ENCODE data around the gene SLC17A3.

GRCh38 chr6:25922301-25922700 lies 48.3 kb upstream of the SLC17A3 start:
- TF ChIP-seq, protein P1, sequence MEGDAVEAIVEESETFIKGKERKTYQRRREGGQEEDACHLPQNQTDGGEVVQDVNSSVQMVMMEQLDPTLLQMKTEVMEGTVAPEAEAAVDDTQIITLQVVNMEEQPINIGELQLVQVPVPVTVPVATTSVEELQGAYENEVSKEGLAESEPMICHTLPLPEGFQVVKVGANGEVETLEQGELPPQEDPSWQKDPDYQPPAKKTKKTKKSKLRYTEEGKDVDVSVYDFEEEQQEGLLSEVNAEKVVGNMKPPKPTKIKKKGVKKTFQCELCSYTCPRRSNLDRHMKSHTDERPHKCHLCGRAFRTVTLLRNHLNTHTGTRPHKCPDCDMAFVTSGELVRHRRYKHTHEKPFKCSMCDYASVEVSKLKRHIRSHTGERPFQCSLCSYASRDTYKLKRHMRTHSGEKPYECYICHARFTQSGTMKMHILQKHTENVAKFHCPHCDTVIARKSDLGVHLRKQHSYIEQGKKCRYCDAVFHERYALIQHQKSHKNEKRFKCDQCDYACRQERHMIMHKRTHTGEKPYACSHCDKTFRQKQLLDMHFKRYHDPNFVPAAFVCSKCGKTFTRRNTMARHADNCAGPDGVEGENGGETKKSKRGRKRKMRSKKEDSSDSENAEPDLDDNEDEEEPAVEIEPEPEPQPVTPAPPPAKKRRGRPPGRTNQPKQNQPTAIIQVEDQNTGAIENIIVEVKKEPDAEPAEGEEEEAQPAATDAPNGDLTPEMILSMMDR (IDR thresholded peaks at IDR 0.05; ENCODE audit: low read depth, low read length) = no peak
- TF ChIP-seq MAX (IDR thresholded peaks at IDR 0.05; ENCODE audit: low read depth, low read length) (no peak), POLR2A (IDR thresholded peaks at IDR 0.05; ENCODE audit: extremely low read depth, insufficient read length) (no peak)
